GM18502 (cell line): ENCODE measurements around the gene DDX3X.

ENCODE experiments used
- ATAC-seq: cut with Tn5 transposase; IDR thresholded peaks from one replicate; pipeline ENCODE4 v1.9.1; 2021; ENCODE audit warnings: mild to moderate bottlenecking; ENCODE audit not compliant: unreplicated experiment, poor library complexity

The DDX3X gene

DNA sequence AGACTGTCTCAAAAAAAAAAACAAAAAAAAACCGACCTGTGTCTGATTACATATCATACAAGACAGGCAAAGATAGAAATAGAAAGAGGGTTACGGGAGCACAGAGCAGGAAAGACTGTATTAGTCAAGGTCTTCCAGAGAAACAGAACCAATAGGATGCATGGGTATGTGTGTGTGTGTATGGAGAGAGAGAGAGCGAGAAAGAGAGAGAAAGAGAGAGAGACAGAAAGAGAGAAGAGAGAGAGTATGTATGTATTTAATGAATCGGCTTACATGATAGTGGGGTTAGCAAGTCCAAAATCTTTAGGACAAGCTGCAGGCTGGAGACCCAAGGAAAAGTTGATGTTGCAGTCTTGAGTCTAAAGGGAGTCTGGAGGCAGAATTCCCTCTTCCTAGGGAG lies 7.5 kb upstream of the DDX3X start:
- ATAC-seq, result no peak

DNA sequence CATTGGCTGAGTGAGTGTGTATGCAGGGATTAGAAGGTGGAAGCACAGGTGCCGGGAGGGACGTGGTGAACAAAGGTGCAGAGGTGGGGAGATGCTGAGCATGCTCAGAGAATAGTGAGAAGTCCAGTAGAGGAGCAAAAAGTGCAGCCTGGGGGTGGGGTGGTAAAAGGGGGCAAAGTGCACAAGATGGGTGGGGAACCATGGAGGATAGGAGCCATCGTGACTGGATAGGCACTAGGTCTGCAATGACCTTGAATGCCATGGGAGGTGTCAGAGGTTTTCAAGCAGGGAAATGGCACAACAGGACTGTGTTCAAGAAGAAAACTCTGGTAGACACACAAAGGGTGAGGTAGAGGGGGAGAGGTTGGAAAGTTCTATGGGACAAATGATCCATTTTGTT lies 6.6 kb upstream of the DDX3X start:
- no peak for ATAC-seq

DNA sequence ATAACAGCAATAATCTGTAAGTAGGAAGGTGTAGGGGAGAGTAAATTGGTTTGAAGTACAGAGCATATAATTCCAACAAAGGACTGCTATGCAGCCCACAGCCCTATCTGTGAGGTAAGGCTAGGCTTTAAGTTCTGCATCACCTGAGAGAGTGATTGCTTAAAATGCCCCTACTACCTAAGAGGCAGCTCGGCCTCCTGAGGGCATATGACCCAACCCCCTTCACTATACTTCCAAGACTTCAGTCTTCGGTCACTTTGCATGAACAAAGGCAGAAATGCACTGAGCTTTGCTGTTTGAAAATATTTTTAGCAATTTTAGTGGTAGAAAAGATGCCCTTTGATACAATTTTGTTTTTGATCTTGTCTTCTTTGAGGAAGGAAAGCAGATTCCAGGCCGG lies 4.9 kb upstream of the DDX3X start:
- no peak for ATAC-seq

- ATAC-seq, result no peak
Observed at GRCh38 chrX:41332005-41332404, 2.0 kb upstream of the DDX3X start.

DNA sequence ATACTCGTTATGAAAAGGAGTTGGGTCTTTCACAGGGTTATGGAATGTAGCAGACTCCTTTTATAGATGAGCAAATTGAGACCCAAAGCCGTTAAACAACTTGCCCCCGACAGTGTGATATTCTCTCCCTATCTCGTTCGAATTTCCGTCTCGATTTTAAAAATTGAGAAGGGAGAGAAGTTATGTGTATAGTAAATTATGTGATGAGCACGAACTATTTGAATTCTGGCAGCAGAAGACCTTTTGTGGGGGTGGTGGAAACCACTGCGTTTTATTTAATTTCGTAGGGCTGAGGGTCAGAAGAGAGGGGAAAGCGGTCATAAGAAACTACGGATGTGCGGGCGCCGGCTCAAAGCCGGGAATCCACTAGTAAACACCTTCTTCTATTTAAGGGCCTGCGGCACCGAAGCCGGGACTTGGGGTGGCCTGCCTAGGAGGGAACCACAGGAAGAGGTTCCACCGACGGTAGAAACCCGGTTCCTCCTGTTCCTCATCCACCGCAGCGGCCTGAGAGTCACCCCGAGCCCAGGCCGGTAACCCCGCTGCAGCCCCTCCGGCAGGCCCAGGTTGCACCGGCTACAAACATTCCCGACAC lies 1.5 kb upstream of the DDX3X start:
- peak; percentile 13 for ATAC-seq

GRCh38 chrX:41333003-41333743 lies 789 bp upstream of the DDX3X start:
- ATAC-seq, result peak; percentile 47

DNA sequence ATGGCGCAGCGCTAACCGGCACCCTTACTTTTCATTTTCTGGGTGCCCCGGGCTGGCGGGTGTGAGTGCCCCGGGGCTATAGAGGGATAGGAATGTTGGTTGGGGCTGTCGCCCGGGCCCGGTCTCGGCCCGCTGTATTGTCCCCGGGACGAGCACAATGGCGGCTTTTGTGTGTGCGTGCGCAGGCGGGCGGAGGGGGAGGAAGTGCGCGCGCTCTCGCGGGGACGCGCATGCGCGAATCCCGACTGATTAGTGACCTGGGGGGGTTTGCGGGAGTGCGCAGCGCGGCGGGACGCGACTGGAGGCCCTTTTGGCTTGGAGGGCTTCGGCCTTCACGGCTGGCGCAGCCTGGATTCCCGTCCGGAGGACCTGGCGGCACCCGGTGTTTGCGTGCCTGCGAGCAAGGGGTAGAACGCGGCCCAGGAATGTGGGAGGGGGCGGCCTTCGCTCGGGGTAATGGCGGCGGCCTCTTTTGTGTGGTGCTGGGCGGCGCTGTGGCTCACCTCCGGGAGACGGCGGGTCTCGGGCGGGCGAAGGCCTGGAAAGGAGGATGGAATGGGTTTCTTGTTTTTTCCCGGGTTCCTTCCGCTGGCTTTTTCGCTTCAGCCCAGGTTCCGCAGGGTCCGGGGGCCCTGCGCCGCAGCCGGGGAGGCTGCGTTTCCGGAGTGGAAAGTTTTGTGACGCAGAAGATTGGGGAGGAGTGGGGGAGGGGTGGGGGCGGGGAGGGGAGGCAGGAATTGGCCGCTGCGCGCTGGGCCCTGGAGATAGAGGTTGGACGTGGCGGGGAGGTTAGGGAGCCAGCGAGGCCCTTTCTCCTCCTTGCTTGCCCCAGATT lies 618 bp downstream of the DDX3X start:
- ATAC-seq, result peak; percentile 26

DNA sequence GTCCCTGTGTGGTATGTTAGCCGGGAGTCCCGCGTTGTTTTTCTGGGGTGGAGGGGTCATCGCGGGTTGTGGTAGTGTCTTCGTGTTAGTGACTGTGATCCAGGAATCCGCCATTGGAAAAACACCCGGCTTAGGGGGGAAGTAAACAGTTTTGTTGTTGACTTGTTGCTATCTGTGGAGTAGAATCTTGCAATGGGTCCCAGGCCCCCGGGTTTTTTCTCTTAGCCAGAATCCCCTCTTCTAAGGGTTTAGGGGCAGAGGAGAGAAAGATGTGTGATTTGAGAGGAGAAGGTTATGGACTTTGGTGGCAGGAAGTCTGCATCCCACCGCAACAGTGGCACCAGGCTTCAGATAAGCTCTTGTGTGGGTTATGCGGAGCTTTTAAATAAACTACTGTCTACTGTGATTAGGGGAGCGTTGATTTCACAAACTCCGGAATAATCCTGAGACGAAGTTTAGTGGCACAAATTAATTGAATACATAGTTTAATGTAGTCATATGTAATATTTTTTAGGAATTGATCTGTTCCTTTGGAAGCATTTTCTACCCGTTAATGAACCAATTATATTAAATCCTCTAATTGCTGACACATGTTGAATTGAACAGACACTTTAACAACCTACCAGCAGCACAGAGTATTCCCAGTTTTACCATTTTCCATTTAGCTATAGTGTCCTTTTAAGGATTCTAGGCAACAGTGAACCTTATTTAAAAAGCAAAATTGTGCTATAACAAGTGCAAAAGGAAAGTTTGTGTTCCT lies 1.4 kb downstream of the DDX3X start:
- ATAC-seq, result no peak

DNA sequence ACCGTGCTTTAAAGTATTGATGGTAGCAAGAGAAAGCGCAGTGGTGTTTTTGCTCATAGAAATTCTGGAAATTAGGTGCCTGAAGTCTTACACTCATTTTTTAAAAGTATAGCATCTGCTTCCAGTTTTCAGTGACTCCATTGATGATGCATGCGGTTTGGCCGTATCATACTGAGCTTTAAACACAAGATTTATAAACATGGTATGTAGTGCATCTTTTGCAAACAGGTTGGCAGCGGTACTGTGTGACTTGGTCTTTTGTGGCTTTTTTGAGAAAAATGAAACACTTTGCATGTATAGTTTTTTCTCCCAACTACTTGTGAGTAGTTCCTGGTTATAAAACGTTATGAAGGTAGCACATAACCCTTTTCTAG lies 2.0 kb downstream of the DDX3X start:
- no peak for ATAC-seq

DNA sequence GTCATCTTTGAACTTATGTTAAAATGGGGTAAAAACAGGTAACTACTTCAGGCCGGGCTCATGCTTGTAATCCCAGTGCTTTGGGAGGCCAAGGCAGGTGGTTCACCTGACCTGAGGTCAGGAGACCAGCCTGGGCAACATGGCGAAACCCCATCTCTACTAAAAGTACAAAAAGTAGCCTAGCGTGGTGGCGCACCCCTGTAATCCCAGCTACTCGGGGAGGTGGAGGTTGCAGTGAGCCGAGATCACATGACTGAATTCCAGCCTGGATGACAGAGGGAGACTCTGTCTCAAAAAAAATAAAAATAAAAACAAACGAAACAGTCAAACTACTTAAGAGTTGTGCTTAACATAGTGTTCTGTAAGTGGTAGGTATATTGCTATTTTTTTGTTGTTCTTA lies 2.5 kb downstream of the DDX3X start:
- ATAC-seq, result no peak

DNA sequence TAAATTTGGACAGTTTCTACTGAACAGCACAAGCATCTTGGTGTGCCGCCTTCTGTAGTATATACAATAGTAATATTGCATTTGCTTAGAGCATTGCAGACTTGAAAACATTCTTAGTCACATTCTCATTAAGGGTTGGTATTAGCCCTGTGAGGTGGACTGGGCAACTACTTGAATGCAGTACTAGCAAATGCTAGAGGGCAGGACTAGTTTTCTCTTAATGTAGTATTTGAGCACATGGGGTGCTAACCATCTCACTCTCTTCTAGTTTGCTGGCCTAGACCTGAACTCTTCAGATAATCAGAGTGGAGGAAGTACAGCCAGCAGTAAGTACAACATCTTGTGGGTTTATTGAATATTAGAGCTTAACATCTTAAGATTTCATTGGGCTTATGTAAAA lies 3.2 kb downstream of the DDX3X start:
- ATAC-seq, result no peak

DNA sequence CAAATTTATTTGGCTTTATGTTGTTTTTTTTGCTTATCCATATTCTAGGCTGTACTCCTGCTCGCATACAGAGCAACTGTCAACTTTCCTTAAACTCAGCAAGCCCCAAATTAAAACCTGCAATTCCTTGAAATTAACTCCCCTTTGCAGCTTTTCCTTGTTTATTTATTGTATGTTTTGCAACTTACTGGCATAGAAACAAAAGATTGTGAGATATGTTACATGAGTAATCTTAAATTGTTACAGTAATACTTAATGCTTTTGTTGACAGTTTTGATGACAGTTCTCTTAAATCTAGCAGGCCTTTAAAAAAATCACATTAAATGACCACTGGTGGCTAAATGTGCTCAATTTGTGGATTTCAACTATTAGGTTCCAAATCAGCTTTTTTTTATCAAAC lies 4.5 kb downstream of the DDX3X start:
- no peak for ATAC-seq

DNA sequence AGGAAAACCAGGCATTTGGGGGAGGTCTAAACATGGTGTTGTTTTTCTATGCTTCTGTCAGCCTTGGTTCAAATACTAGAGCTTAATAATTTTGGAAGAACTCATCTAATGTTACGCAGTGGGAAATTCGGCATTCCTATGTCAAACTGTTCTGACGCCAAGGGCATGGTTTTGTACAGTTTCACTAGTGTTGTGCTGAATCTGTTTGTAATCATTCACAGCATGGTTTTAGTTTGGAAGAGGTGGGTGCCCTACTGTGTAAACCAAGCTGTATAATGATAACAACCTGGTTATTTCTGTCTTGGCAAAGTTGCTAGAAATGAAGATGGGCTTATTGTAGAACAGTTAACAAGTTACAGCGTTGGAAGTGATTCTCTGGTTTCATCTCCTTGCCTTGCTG lies 5.2 kb downstream of the DDX3X start:
- ATAC-seq, result no peak

GRCh38 chrX:41344053-41344452 lies 10.1 kb downstream of the DDX3X start:
- no peak for ATAC-seq

DNA sequence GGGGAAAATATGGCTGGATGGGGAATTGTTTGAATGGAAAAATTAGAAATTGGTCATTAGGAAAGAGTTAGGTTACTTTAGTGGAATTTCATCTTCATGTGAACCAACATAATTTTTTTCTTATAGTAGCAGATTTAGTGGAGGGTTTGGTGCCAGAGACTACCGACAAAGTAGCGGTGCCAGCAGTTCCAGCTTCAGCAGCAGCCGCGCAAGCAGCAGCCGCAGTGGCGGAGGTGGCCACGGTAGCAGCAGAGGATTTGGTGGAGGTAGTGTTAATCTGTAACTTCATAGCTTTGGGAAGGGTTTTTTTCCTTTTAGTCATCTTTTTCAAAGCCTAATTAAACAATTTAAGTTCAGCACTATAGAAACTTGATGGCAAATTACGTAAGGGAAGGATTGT lies 13.2 kb downstream of the DDX3X start:
- ATAC-seq, result no peak

DNA sequence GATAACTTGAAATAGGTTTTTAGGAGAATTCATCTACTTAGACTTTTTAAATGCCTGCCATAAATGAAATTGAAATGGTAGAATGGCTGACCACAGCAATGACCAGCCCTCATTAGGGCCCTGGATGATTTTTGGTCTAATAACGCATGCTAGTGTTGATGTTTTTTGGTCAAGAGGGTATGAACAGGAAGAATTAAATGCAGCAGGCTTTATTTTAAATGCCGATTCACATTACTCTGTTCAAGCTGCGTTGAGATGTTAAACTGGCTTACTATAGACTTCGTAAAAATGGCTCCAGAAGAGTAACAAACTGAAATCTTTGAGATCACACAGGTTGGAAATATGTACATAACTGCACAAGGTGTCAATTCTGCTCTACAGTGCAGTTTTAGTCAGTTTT lies 14.6 kb downstream of the DDX3X start:
- no peak for ATAC-seq

- no peak for ATAC-seq
Observed at GRCh38 chrX:41350150-41350975, 16.4 kb downstream of the DDX3X start.

GRCh38 chrX:41350976-41351569 lies 17.1 kb downstream of the DDX3X start:
- no peak for ATAC-seq

GRCh38 chrX:41351923-41352322 lies 18.0 kb downstream of the DDX3X start:
- ATAC-seq, result no peak
